Mesenchymal stem cell (in vitro differentiated cells and primary cell): ENCODE results near the gene KANK4.

ENCODE experiments used
- DNase-seq: peaks from one replicate; pipeline ENCODE4 v3.0.0-alpha.2; 2013
- H2AFZ ChIP-seq: one replicate; pipeline ENCODE4 v1.6.1; 2013; ENCODE audit warnings: low read depth, mild to moderate bottlenecking, control low read depth, inconsistent platforms, low read length, moderate library complexity
- H2AK5ac ChIP-seq: 2 replicates; pipeline ENCODE4 v1.6.1; 2013; ENCODE audit warnings: low read length, moderate library complexity, mild to moderate bottlenecking, inconsistent platforms; ENCODE audit not compliant: severe bottlenecking
- H2BK120ac ChIP-seq: one replicate; pipeline ENCODE4 v1.6.1; 2013; ENCODE audit warnings: low read depth, mild to moderate bottlenecking, inconsistent platforms, low read length, moderate library complexity
- H2BK12ac ChIP-seq, 2 experiments: one replicate each; pipeline ENCODE4 v1.6.1; 2013; ENCODE audit warnings: inconsistent platforms in 2 of 2, low read length in 2 of 2, mild to moderate bottlenecking in 2 of 2, moderate library complexity in 2 of 2, control low read depth in 1 of 2
- H2BK15ac ChIP-seq: one replicate; pipeline ENCODE4 v1.6.1; 2013; ENCODE audit warnings: mild to moderate bottlenecking, low read depth, inconsistent platforms; ENCODE audit not compliant: poor library complexity, severe bottlenecking
- H2BK5ac ChIP-seq: 2 replicates; pipeline ENCODE4 v1.6.1; 2013; ENCODE audit warnings: low read depth, mild to moderate bottlenecking, low read length, control low read depth, inconsistent platforms; ENCODE audit not compliant: poor library complexity, severe bottlenecking
- H3K14ac ChIP-seq, 2 experiments: one replicate each; pipeline ENCODE4 v1.6.1; 2013; ENCODE audit warnings: inconsistent platforms in 2 of 2, low read length in 2 of 2, control low read depth in 1 of 2, mild to moderate bottlenecking in 1 of 2, moderate library complexity in 1 of 2
- H3K18ac ChIP-seq, 2 experiments: one replicate each; pipeline ENCODE4 v1.6.1; 2013; ENCODE audit warnings: inconsistent platforms in 2 of 2, low read length in 2 of 2, control low read depth in 1 of 2, low read depth in 1 of 2, mild to moderate bottlenecking in 1 of 2
- H3K23ac ChIP-seq, 2 experiments: one replicate each; pipeline ENCODE4 v1.6.1; 2013; ENCODE audit warnings: inconsistent platforms in 2 of 2, low read length in 2 of 2, mild to moderate bottlenecking in 2 of 2, moderate library complexity in 2 of 2, control low read depth in 1 of 2
- H3K27ac ChIP-seq: 2 replicates; pipeline ENCODE4 v1.5.1; 2013; ENCODE audit warnings: mild to moderate bottlenecking, moderate library complexity, low read length, control low read depth, inconsistent platforms; ENCODE audit not compliant: poor library complexity, severe bottlenecking
- H3K27me3 ChIP-seq, 2 experiments: 2 replicates each; pipeline versions ENCODE4 v1.6.1 to v1.7.0; 2013; ENCODE audit warnings: low read length in 2 of 2, mild to moderate bottlenecking in 2 of 2, moderate library complexity in 2 of 2, control low read depth in 1 of 2, inconsistent platforms in 1 of 2; ENCODE audit not compliant: control insufficient read depth in 1 of 2, insufficient read depth in 1 of 2
- H3K36me3 ChIP-seq, 2 experiments: 2 replicates each; pipeline versions ENCODE4 v1.6.1 to v1.7.0; 2013; ENCODE audit warnings: low read length in 2 of 2, control low read depth in 1 of 2, inconsistent platforms in 1 of 2, low read depth in 1 of 2, mild to moderate bottlenecking in 1 of 2; ENCODE audit not compliant: insufficient read depth in 2 of 2, control insufficient read depth in 1 of 2
- H3K4ac ChIP-seq, 2 experiments: one replicate each; pipeline ENCODE4 v1.6.1; 2013; ENCODE audit warnings: inconsistent platforms in 2 of 2, low read length in 2 of 2, mild to moderate bottlenecking in 2 of 2, moderate library complexity in 2 of 2, control low read depth in 1 of 2, low read depth in 1 of 2
- H3K4me1 ChIP-seq: 2 replicates; pipeline ENCODE4 v1.6.1; 2013; ENCODE audit warnings: low read depth, low read length, control low read depth; ENCODE audit not compliant: control insufficient read depth, insufficient read depth
- H3K4me2 ChIP-seq: 2 replicates; pipeline ENCODE4 v1.6.1; 2013; ENCODE audit warnings: low read length, mild to moderate bottlenecking, inconsistent platforms; ENCODE audit not compliant: poor library complexity, severe bottlenecking
- H3K4me3 ChIP-seq, 2 experiments: 2 replicates each; pipeline versions ENCODE4 v1.5.1 to v1.7.0; 2013; ENCODE audit warnings: low read length in 2 of 2, mild to moderate bottlenecking in 2 of 2, control low read depth in 1 of 2, low read depth in 1 of 2; ENCODE audit not compliant: insufficient read depth in 1 of 2
- H3K79me1 ChIP-seq: replicated peaks from 2 replicates; pipeline ENCODE4 v1.6.1; 2013; ENCODE audit warnings: mild to moderate bottlenecking, control low read depth, low read length, inconsistent platforms; ENCODE audit not compliant: poor library complexity, severe bottlenecking
- H3K9ac ChIP-seq: 2 replicates; pipeline ENCODE4 v1.7.0; 2013; ENCODE audit warnings: mild to moderate bottlenecking, low read length, moderate library complexity
- H3K9me3 ChIP-seq: 2 replicates; pipeline ENCODE4 v1.7.0; 2013; ENCODE audit warnings: mild to moderate bottlenecking, low read length; ENCODE audit not compliant: control insufficient read depth
- H4K8ac ChIP-seq: one replicate; pipeline ENCODE4 v1.6.1; 2013; ENCODE audit warnings: inconsistent platforms, mild to moderate bottlenecking, low read length, moderate library complexity
- H4K91ac ChIP-seq: one replicate; pipeline ENCODE4 v1.6.1; 2013; ENCODE audit warnings: mild to moderate bottlenecking, low read length, inconsistent platforms
- WGBS: methylation state at CpG from one replicate; pipeline ENCODE4 v1.1.7; 2013; ENCODE audit warnings: mixed read lengths; 5-methylcytosine and 5-hydroxymethylcytosine counted together

The KANK4 gene

GRCh38 chr1:62263006-62263813, 56.0 kb downstream of the KANK4 start:
- Histone ChIP-seq H4K91ac (no peak overlapping the region), H2BK12ac (no peak overlapping the region), H3K23ac (no peak overlapping the region), H3K14ac (no peak overlapping the region), H3K27ac (no peak overlapping the region), H3K4me2 (no peak overlapping the region), H2BK120ac (no peak overlapping the region), H2BK15ac (no peak overlapping the region), H3K36me3 (no peaks in the 10 kb centered on the region), H3K27me3 (peaks cover 19 to 27% of the 10 kb centered on the region in 2 experiments), H4K8ac (no peak overlapping the region), H3K4me1 (peaks cover 9% of the 10 kb centered on the region), H2AFZ (no peak overlapping the region), H3K4ac (no peak overlapping the region), H2BK5ac (no peak overlapping the region), H3K4me3 (no peak overlapping the region), H3K18ac (no peak overlapping the region), H2AK5ac (no peak overlapping the region), H3K79me1 (no peaks in the 10 kb centered on the region), H3K9me3 (no peaks in the 10 kb centered on the region), H3K9ac (no peak overlapping the region)
- WGBS, result 78% methylated on average over 15 of the region's 19 CpGs
- no peak for DNase-seq

- Histone ChIP-seq H3K4me2 (no peak overlapping the region), H3K79me1 (no peaks in the 10 kb centered on the region)
- WGBS, result 77% methylated on average over 3 of the region's 3 CpGs
Observed at GRCh38 chr1:62260688-62261087, 58.5 kb downstream of the KANK4 start.

GRCh38 chr1:62259551-62259950, 59.7 kb downstream of the KANK4 start:
- WGBS, result 93% methylated on average over 3 of the region's 4 CpGs
- no peak overlapping the region for H3K9ac ChIP-seq
- H4K91ac ChIP-seq, result no peak overlapping the region
- H3K4me2 ChIP-seq, result no peak overlapping the region
- H2BK5ac ChIP-seq, result no peak overlapping the region
- no peak overlapping the region for H2BK15ac ChIP-seq
- peaks cover 19 to 23% of the 10 kb centered on the region in 2 experiments for H3K27me3 ChIP-seq
- no peak overlapping the region for H3K4ac ChIP-seq
- no peak overlapping the region for H3K4me3 ChIP-seq
- H2AFZ ChIP-seq, result no peak overlapping the region
- no peak overlapping the region for H3K18ac ChIP-seq
- H3K4me1 ChIP-seq, result peaks cover 6% of the 10 kb centered on the region
- no peak for DNase-seq
- no peak overlapping the region for H2AK5ac ChIP-seq
- no peak overlapping the region for H4K8ac ChIP-seq
- no peak overlapping the region for H3K27ac ChIP-seq
- no peak overlapping the region for H2BK120ac ChIP-seq
- no peak overlapping the region for H2BK12ac ChIP-seq
- no peak overlapping the region for H3K23ac ChIP-seq
- H3K79me1 ChIP-seq, result no peaks in the 10 kb centered on the region
- H3K9me3 ChIP-seq, result no peaks in the 10 kb centered on the region
- no peaks in the 10 kb centered on the region for H3K36me3 ChIP-seq
- no peak overlapping the region for H3K14ac ChIP-seq

More at GRCh38 chr1:62260688-62261087, 58.5 kb downstream of the KANK4 start:
- Histone ChIP-seq H2AK5ac (no peak overlapping the region), H3K4me3 (no peak overlapping the region), H3K14ac (no peak overlapping the region), H3K4me1 (peaks cover 6% of the 10 kb centered on the region), H3K23ac (no peak overlapping the region), H3K18ac (no peak overlapping the region), H3K27me3 (peaks cover 19 to 23% of the 10 kb centered on the region in 2 experiments), H4K91ac (no peak overlapping the region), H2AFZ (no peak overlapping the region), H2BK120ac (no peak overlapping the region), H3K9me3 (no peaks in the 10 kb centered on the region), H3K4ac (no peak overlapping the region), H2BK15ac (no peak overlapping the region), H3K9ac (no peak overlapping the region), H2BK5ac (no peak overlapping the region), H4K8ac (no peak overlapping the region), H2BK12ac (no peak overlapping the region), H3K36me3 (no peaks in the 10 kb centered on the region), H3K27ac (no peak overlapping the region)
- no peak for DNase-seq

- Histone ChIP-seq H3K4me3 (no peak overlapping the region), H2BK120ac (no peak overlapping the region), H2AFZ (no peak overlapping the region), H3K79me1 (no peaks in the 10 kb centered on the region), H2BK15ac (no peak overlapping the region), H3K4me2 (no peak overlapping the region), H3K27me3 (peaks cover 5 to 10% of the 10 kb centered on the region in 2 experiments), H4K91ac (no peak overlapping the region), H3K4me1 (no peaks in the 10 kb centered on the region), H4K8ac (no peak overlapping the region), H3K9me3 (no peaks in the 10 kb centered on the region), H3K14ac (no peak overlapping the region), H2AK5ac (no peak overlapping the region), H3K36me3 (no peaks in the 10 kb centered on the region), H3K9ac (no peak overlapping the region), H2BK12ac (no peak overlapping the region), H3K18ac (no peak overlapping the region), H3K4ac (no peak overlapping the region), H3K27ac (no peak overlapping the region), H3K23ac (no peak overlapping the region), H2BK5ac (no peak overlapping the region)
- no peak for DNase-seq
- 87% methylated on average over 9 of the region's 10 CpGs for WGBS
Observed at GRCh38 chr1:62250126-62250726, 69.0 kb downstream of the KANK4 start.
